GM23338 (cell line): ENCODE data around the gene EPHB6. TPM values are rescaled to one million over a fixed set of nuclear protein-coding genes. Genes with fewer than 3 reads are reported as not detected.

Experiments
- ATAC-seq: fragments of 200-7000 bp; cut with Tn5 transposase; 3 replicates; pipeline ENCODE4 v1.9.1; 2020
- DNase-seq: peaks from one replicate; pipeline ENCODE4 v3.0.0-alpha.2; 2015; ENCODE audit warnings: low spot score
- H2AFZ ChIP-seq: fragments of 200-600 bp; sonication (generic); 2 replicates; pipeline ENCODE4 v1.8.0; 2016; ENCODE audit warnings: antibody characterized with exemption, mild to moderate bottlenecking, moderate library complexity
- H3F3A ChIP-seq: fragments of 200-600 bp; sonication (generic); replicated peaks from 2 replicates; pipeline ENCODE4 v1.8.0; 2017; ENCODE audit warnings: antibody characterized with exemption, mixed run types, low read depth
- H3K27ac ChIP-seq: fragments of 200-600 bp; sonication (generic); 2 replicates; pipeline ENCODE4 v1.6.1; 2016; ENCODE audit warnings: low read depth
- H3K27me3 ChIP-seq: fragments of 200-600 bp; sonication (generic); 2 replicates; pipeline ENCODE4 v1.8.0; 2016; ENCODE audit warnings: mild to moderate bottlenecking, mixed run types, moderate library complexity; ENCODE audit not compliant: insufficient read depth
- H3K36me3 ChIP-seq: fragments of 200-600 bp; sonication (generic); 2 replicates; pipeline ENCODE4 v1.8.0; 2016; ENCODE audit warnings: mild to moderate bottlenecking; ENCODE audit not compliant: insufficient read depth
- H3K4me1 ChIP-seq: fragments of 200-600 bp; sonication (generic); 2 replicates; pipeline ENCODE4 v1.8.0; 2016; ENCODE audit warnings: mild to moderate bottlenecking, moderate library complexity; ENCODE audit not compliant: insufficient read depth
- H3K4me2 ChIP-seq: fragments of 200-600 bp; sonication (generic); 2 replicates; pipeline ENCODE4 v1.7.1; 2017; ENCODE audit warnings: mixed run types
- H3K4me3 ChIP-seq: fragments of 200-600 bp; sonication (generic); 2 replicates; pipeline ENCODE4 v1.6.1; 2016; ENCODE audit warnings: mixed run types
- H3K79me2 ChIP-seq: fragments of 200-600 bp; sonication (generic); replicated peaks from 2 replicates; pipeline ENCODE4 v1.8.0; 2017; ENCODE audit warnings: mild to moderate bottlenecking; ENCODE audit not compliant: insufficient read depth
- H3K9me2 ChIP-seq: fragments of 200-600 bp; sonication (generic); 2 replicates; pipeline ENCODE4 v1.8.0; 2017; ENCODE audit not compliant: insufficient read depth
- H4K20me1 ChIP-seq: fragments of 200-600 bp; sonication (generic); replicated peaks from 2 replicates; pipeline ENCODE4 v1.8.0; 2017; ENCODE audit warnings: mild to moderate bottlenecking; ENCODE audit not compliant: insufficient read depth
- H3K27ac Mint-ChIP-seq: 2 replicates; pipeline ENCODE4 v1.8.0; 2020; ENCODE audit warnings: inconsistent platforms, mild to moderate bottlenecking, moderate library complexity, mixed read lengths
- H3K27me3 Mint-ChIP-seq: 3 replicates; pipeline ENCODE4 v1.8.0; 2022; ENCODE audit warnings: low read depth, mild to moderate bottlenecking, moderate library complexity, mixed read lengths, inconsistent platforms; ENCODE audit not compliant: insufficient read depth, poor library complexity
- H3K36me3 Mint-ChIP-seq: 3 replicates; pipeline ENCODE4 v1.8.0; 2021; ENCODE audit warnings: low read depth, mild to moderate bottlenecking, inconsistent platforms, moderate library complexity, mixed read lengths
- H3K4me1 Mint-ChIP-seq: 3 replicates; pipeline ENCODE4 v1.8.0; 2020; ENCODE audit warnings: mild to moderate bottlenecking, inconsistent platforms, mixed read lengths
- H3K4me3 Mint-ChIP-seq: 3 replicates; pipeline ENCODE4 v1.8.0; 2021; ENCODE audit warnings: moderate library complexity, mild to moderate bottlenecking, inconsistent platforms, mixed read lengths
- H3K9me3 Mint-ChIP-seq: 3 replicates; pipeline ENCODE4 v1.8.0; 2020; ENCODE audit warnings: moderate library complexity, mild to moderate bottlenecking, inconsistent platforms, mixed read lengths
- CREB1 ChIP-seq: fragments of 250-450 bp; sonication (Bioruptor Pico); IDR thresholded peaks from 2 replicates; pipeline ENCODE4 v1.5.0; 2020; ENCODE audit warnings: low read depth, mild to moderate bottlenecking, moderate library complexity
- CTCF ChIP-seq, 2 experiments: fragments of 200-600 bp in 1 of 2; sonication (generic) in 1 of 2; conservative IDR thresholded peaks; 2 replicates each; pipeline versions ENCODE4 v1.5.1 to v1.6.1; 2016 to 2017; ENCODE audit warnings: antibody characterized with exemption in 2 of 2, low read depth in 2 of 2, mild to moderate bottlenecking in 2 of 2, moderate library complexity in 1 of 2
- EZH2 ChIP-seq: fragments of 200-600 bp; sonication (generic); IDR thresholded peaks from one replicate; pipeline ENCODE4 v1.8.0; 2017; ENCODE audit warnings: antibody characterized with exemption, mild to moderate bottlenecking, low read depth; ENCODE audit not compliant: unreplicated experiment
- EZH2phosphoT487 ChIP-seq: fragments of 200-600 bp; sonication (generic); IDR thresholded peaks from one replicate; pipeline ENCODE4 v1.8.1; 2018; ENCODE audit warnings: antibody characterized with exemption; ENCODE audit not compliant: unreplicated experiment
- JUNB ChIP-seq: IDR thresholded peaks from one replicate; pipeline ENCODE4 v1.6.1; 2016; ENCODE audit warnings: antibody characterized with exemption; ENCODE audit not compliant: unreplicated experiment
- NANOG ChIP-seq: IDR thresholded peaks from 2 replicates; pipeline ENCODE4 v1.6.1; 2016; ENCODE audit warnings: antibody characterized with exemption, borderline replicate concordance
- POLR2AphosphoS5 ChIP-seq: IDR thresholded peaks from 2 replicates; pipeline ENCODE4 v1.6.1; 2016; ENCODE audit warnings: antibody characterized with exemption, low read depth
- REST ChIP-seq: IDR thresholded peaks from one replicate; pipeline ENCODE4 v1.6.1; 2018; ENCODE audit warnings: antibody characterized with exemption; ENCODE audit not compliant: unreplicated experiment
- STAT1 ChIP-seq: IDR thresholded peaks from one replicate; pipeline ENCODE4 v1.6.1; 2016; ENCODE audit warnings: antibody characterized with exemption; ENCODE audit not compliant: unreplicated experiment
- ZNF114 ChIP-seq: fragments of 250-450 bp; sonication (Bioruptor Pico); IDR thresholded peaks from 2 replicates; pipeline ENCODE4 v1.5.0; 2020; ENCODE audit warnings: mild to moderate bottlenecking, moderate library complexity
- ZNF331 ChIP-seq: fragments of 250-450 bp; sonication (Bioruptor Pico); IDR thresholded peaks from 2 replicates; pipeline ENCODE4 v1.5.0; 2020; ENCODE audit warnings: low read depth, mild to moderate bottlenecking, moderate library complexity
- ZNF462 ChIP-seq: fragments of 250-450 bp; sonication (Bioruptor Pico); IDR thresholded peaks from 2 replicates; pipeline ENCODE4 v1.5.0; 2020; ENCODE audit warnings: mild to moderate bottlenecking, moderate library complexity
- polyA plus RNA-seq: library from polyadenylated mRNA; unstranded; fragments of >200 nt; fragmentation: Nextera tagmentation; extraction: Ambion mirVana; gene quantifications from 2 replicates; pipeline ENCODE4 v1.2.1, GENCODE V29; 2016
- total RNA-seq: library from RNA; depleted of rRNA; stranded (reverse); fragments of >200 nt; shearing (Covaris generic); gene quantifications from 2 replicates; pipeline ENCODE4 v1.2.3, GENCODE V29; 2014
- TF ChIP-seq, protein P1 (sequence below): IDR thresholded peaks from 2 replicates; pipeline ENCODE4 v1.6.1; 2016; ENCODE audit warnings: antibody characterized with exemption

The EPHB6 gene
- total and polyA plus RNA-seq, 2 experiments from 2014 or later = 20.8 to 27.5 TPM

DNA sequence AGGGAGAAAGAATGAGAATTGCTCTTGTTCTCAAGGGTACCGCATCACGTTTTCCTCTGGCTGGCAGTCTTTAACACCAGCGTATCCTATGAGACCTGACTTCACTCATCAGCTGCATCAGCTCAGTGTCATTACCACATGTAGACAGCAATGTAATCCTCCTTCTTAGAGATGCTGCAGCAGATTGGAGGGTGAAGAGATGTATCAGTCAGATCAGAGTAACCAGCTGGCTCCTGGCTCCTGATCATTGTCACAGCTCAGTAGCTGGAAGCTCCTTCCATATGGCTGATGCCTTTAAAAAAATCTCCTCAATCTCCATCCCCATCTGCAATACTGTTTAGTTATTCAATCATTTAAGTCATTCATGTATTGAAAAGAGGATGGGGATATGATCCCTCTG lies 39.7 kb upstream of the EPHB6 start:
- Histone ChIP-seq H4K20me1 (no peaks in the 10 kb centered on the region), H2AFZ (no peak overlapping the region), H3K36me3 (no peaks in the 10 kb centered on the region), H3K4me1 (peaks cover 40% of the 10 kb centered on the region), H3K79me2 (no peaks in the 10 kb centered on the region), H3K27ac (no peak overlapping the region), H3K27me3 (no peaks in the 10 kb centered on the region), H3F3A (no peaks in the 10 kb centered on the region), H3K4me3 (no peak overlapping the region), H3K9me2 (no peaks in the 10 kb centered on the region), H3K4me2 (no peak overlapping the region)
- Mint-ChIP-seq H3K27me3 (peaks cover 14% of the 10 kb centered on the region), H3K27ac (0 out of 2 replicates have a peak overlapping the region, but pooled peaks have one; percentile 4), H3K4me3 (no peak overlapping the region), H3K4me1 (peaks cover 50% of the 10 kb centered on the region), H3K9me3 (no peaks in the 10 kb centered on the region), H3K36me3 (no peaks in the 10 kb centered on the region)
- ATAC-seq (no peak), DNase-seq (no peak)
- no peak for TF ChIP-seq EZH2phosphoT487
- TF ChIP-seq, protein P1, sequence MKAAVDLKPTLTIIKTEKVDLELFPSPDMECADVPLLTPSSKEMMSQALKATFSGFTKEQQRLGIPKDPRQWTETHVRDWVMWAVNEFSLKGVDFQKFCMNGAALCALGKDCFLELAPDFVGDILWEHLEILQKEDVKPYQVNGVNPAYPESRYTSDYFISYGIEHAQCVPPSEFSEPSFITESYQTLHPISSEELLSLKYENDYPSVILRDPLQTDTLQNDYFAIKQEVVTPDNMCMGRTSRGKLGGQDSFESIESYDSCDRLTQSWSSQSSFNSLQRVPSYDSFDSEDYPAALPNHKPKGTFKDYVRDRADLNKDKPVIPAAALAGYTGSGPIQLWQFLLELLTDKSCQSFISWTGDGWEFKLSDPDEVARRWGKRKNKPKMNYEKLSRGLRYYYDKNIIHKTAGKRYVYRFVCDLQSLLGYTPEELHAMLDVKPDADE = no peak
- TF ChIP-seq STAT1 = no peak
- no peak for TF ChIP-seq NANOG
- TF ChIP-seq CREB1 (CRISPR knock-in tag) = no peak
- TF ChIP-seq POLR2AphosphoS5 = no peak
- no peak for TF ChIP-seq ZNF331 (CRISPR knock-in tag)
- TF ChIP-seq ZNF462 (CRISPR knock-in tag) = no peak
- TF ChIP-seq ZNF114 = no peak
- no peak for TF ChIP-seq REST
- no peak for TF ChIP-seq EZH2
- TF ChIP-seq JUNB = no peak
- no peak for TF ChIP-seq CTCF (conservative IDR thresholded peaks at IDR 0.05; ENCODE audit: low read depth in 2 of 2)
